ENCODE data around the gene EPHB1. TPM values are rescaled to one million over a fixed set of nuclear protein-coding genes. Genes with fewer than 3 reads are reported as not detected.

Gene EPHB1
- total and polyA plus RNA-seq, 2 donors (not counting 3 experiments of a cell fraction or from before 2014, with no cell fraction given) = 1.3 to 5.2 TPM

DNA sequence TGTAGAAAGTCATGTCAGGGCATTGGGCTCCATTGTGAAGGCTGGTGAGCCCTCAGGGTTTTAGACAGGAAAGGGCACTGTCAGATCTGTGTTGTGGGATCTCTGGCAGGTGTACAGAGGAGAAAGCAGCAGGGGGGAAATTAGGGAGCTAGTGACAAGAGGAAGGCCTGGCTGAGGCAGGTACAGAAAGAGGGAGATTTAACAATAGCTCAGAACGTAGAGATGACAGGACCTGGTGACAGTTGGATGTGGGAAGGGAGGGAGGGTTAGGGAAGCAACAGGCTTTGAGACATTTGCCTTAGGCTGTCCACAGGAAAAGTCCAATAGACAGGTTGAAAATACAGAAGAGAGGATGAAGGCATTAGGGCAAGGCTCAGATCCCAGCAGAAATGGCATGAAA is 288.1 kb downstream of the EPHB1 start:
- dilution Hi-C loops (cut with MboI; ENCODE audit: extremely low pct_ligation_motif_present, low sequenced_read_pairs) (no loop called here), intact Hi-C loops (cut with micrococcal nuclease) (no loop called here)
- H2AFZ ChIP-seq (ENCODE audit: low read depth, low read length) = no peak overlapping the region
- H3K4me1 ChIP-seq (ENCODE audit: control insufficient read depth, extremely low read depth, insufficient read depth, low read length) = no peaks in the 10 kb centered on the region
- DNase-seq (ENCODE audit: low read depth, low spot score) (no peak), FAIRE-seq (no peak)
- H3K79me2 ChIP-seq (ENCODE audit: control insufficient read depth, insufficient read depth, low read length) = no peaks in the 10 kb centered on the region
- ChIA-PET CTCF (no interaction called here), POLR2A (no interaction called here)
- no peaks in the 10 kb centered on the region for H4K20me1 ChIP-seq (replicated peaks; ENCODE audit: control insufficient read depth, extremely low read depth, insufficient read depth, low read length)
- TF ChIP-seq MYC (IDR thresholded peaks at IDR 0.05; ENCODE audit: low read depth, low read length) (no peak), MAX (IDR thresholded peaks at IDR 0.05; ENCODE audit: insufficient read depth, insufficient read length) (no peak), POLR2A (IDR thresholded peaks at IDR 0.05; ENCODE audit: low read depth, low read length) (no peak), FOS (IDR thresholded peaks at IDR 0.05; ENCODE audit: borderline replicate concordance, insufficient read depth, low read length) (no peak), CTCF (IDR thresholded peaks at IDR 0.05; ENCODE audit: extremely low read depth in 1 of 2, insufficient read depth in 1 of 2, low read depth in 1 of 2, low read length in 2 of 2) (no peak), POLR2AphosphoS5 (IDR thresholded peaks at IDR 0.05; ENCODE audit: insufficient read depth, low read depth, low read length) (no peak), GATA2 (IDR thresholded peaks at IDR 0.05; ENCODE audit: insufficient read depth, insufficient read length, low read depth, low read length) (no peak), JUN (IDR thresholded peaks at IDR 0.05; ENCODE audit: borderline replicate concordance, insufficient read depth, insufficient read length, low read depth) (no peak), EZH2 (IDR thresholded peaks at IDR 0.05; ENCODE audit: borderline replicate concordance, low read depth, low read length, severe bottlenecking) (no peak)
- no peaks in the 10 kb centered on the region for H3K9me1 ChIP-seq (replicated peaks; ENCODE audit: control insufficient read depth, extremely low read depth, insufficient read depth, low read length)
- H3K4me3 ChIP-seq (replicated peaks in 1 of 3; ENCODE audit: insufficient read depth in 1 of 3, low read depth in 1 of 3, low read length in 3 of 3) = no peak overlapping the region
- BruUV-seq (replicated peaks) = no TSS peak
- H3K36me3 ChIP-seq (ENCODE audit: control insufficient read depth in 2 of 2, extremely low read depth in 1 of 2, insufficient read depth in 2 of 2, low read length in 2 of 2) = no peaks in the 10 kb centered on the region
- H3K27me3 ChIP-seq (ENCODE audit: control insufficient read depth in 2 of 2, insufficient read depth in 2 of 2, low read length in 2 of 2) = no peaks in the 10 kb centered on the region
- no peak overlapping the region for H3K4me2 ChIP-seq (ENCODE audit: insufficient read depth, low read length)
- H3K27ac ChIP-seq (ENCODE audit: insufficient read depth, low read depth, low read length) = no peak overlapping the region
- no peak overlapping the region for H3K9ac ChIP-seq (replicated peaks; ENCODE audit: extremely low read depth, insufficient read depth, low read length)
- no peaks in the 10 kb centered on the region for H3K9me3 ChIP-seq (replicated peaks; ENCODE audit: control insufficient read depth, insufficient read depth, low read length)
